Iris pigment epithelial cell (primary cell): ENCODE data around the gene PARVG.
"Not testable (repeated sequence)": the region's sequence is repeated elsewhere in the genome, so short reads cannot be mapped to it uniquely, and the experiment has no call there.

Experiments used
- DNase-seq: peaks from one replicate; pipeline ENCODE4 v3.0.0-alpha.2; 2011; ENCODE audit warnings: low read depth

The PARVG gene

DNA sequence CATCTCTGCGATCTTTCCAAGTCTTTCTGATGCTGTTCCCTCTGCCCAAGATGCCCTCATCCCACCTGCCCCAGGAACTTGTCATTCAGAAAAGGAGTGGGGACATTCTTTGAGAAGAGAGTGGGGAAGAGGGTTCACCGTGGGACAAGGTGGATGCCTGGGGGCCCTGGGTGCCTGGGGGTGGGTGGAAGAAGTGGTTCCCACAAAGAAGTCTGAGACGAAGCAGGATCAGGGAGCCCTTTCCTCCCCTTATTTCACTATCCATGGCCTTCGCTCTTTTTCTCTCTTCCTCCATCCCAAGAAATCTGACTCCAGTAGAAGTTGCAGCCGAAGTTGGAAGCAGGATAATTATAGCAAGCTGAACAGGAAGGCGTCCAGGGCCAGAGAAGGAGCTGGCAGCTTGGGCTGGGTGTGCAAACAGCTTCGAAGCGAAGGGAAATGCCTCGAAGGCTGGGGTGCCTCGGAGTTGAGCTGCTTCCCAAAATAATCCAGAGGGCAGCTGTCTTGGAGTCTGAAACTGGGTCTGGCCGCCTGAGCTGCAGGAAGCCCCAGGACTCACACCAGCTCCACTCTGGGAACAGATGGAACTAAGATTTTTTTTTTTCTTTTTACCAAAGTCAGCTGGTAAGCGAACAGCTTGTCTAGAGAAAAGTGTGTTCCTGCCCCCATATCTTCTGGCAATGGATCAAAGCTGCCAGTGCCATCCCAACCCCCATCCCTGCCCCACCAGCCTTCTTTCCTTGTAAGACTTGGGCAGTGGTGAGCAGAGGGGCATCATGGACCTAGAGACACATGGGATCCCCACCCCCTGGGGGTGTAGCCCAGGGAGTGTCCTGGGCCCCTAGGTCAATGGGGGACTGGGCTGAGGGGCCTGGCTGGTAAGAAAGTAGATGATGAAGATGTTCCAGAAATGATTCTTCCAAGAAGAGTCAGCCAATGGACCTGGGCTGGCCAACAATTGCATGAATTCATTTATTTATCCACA lies 31.5 kb downstream of the PARVG start:
- DNase-seq, result no peak

DNA sequence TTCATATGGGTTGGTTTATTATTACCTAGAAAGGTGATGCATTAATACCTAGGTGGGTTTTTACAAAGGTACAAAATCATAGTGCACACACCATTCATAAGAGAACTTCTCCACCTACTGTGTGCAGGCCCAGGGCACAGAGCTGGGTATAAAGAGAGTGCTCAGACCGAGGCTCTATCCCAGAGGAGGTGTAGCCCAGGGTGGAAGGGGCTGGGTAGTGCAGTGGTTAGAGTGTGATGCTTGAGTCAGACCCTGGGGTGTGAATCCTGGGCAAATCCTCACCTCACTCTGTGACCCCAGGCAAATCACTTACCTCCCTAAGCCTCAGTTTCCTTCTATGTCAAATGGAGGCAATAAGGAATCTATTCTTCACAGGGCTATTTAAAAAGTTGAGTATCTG lies 32.2 kb downstream of the PARVG start:
- DNase-seq, result no peak

DNA sequence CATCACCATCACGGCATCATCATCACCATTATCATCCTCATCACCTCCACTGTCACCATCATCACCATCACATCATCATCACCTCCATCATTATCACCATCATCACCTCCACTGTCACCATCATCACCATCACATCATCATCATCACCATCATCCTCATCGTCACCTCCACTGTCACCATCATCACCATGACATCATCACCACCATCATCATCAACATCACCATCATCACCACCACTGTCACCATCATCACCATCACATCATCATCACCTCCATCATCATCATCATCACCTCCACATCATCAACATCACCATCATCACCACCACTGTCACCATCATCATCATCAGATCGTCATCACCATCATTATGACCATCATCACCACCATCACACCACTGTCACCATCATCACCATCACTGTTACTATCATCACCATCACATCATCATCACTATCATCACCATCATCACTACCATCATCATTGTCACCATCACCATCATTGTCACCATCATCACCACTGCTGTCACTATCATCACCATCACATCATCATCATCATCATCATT lies 32.8 kb downstream of the PARVG start:
- no peak for DNase-seq

DNA sequence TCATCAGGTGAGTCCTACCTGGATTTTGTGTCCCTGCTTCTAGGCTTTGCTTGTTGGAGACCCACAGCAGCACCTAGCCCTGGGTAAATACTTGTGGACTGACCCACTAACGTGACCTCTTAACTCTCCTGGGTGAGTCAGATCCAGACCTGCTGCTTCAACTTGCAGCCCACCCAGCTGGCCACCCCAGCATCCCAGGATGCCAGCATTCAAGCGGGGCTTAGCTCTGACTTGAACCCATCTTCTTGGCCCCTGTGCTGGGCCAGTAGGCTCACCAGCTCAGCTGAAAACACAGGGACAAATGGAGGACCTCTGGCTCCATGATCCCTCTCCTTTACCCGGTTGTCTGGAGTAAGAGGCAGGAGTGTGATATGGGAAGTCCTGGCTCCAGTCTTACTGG lies 33.5 kb downstream of the PARVG start:
- no peak for DNase-seq

DNA sequence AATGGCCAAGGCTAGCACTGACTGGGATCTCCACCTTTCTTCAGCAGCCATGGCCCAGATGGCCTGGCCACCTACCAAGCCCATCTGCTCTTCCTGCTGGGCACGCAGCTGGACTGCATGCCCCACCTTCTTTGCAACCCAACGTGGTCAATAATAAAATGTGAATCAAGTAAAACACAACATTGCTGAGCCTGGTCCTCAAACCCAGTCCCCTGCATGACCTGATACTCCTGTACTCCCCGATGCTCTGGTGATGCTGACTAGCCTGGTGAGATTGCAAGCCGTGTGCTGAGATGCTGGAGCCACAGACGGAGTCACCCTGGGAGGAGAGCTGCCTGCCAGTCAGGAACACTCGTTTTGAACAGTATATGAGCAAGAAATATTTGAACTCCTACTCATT lies 34.0 kb downstream of the PARVG start:
- DNase-seq, result no peak

DNA sequence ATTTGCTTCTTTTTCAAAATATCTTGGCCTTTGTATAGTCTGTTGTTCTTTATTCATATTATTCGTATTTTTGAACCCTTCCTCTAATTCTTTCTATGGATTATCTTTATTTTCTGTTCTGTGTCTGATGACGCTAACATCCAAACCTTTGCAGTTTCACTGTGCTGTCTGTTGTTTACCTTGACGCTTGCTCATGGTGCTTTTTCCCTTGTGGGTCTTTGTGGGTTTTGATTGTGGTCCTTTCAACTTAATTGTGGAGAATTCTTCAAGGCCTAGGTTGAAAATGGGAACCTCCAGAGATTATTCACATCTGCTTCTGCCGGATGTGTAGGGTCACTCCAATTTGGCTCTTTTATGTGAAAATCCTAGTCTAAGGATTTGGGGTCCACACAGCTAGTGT lies 34.6 kb downstream of the PARVG start:
- no peak for DNase-seq

DNA sequence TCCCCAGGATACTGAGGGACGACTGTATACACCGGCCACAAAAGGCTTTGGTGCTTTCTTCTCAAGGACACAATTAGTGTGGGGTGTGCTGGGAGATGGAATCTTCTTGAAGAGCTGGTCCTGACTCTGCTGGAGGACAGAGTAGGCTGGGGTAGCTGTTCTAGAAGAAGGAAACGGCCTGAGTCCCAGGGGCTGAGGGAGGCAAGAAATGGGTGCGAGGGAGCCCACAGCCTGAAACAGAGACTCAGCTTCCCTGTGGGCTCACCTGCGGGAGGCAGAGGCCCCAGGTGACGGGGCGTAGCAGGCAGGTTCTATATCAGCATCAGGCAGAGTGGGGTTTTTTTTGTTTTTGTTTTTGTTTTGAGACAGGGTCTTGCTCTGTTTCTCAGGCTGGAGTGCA lies 36.6 kb downstream of the PARVG start:
- no peak for DNase-seq

DNA sequence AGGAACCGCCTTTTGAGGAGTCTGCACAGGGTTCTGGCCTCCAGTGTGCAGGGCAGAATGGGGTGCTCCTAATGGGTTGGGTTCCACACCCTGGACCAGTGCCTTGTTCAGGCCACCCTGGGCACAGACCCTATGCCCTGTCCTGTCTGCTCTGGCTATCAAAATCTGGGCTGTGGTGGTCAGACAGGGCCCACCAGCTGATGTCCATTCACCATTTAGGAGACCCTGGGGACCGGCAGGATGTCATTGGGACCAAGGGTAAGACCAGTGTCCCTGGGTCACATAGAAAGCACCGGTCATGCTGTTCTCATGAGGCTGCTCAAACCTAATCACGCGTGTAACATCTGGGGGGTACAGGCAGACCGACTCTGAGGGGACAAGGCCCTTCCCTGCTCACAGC lies 37.3 kb downstream of the PARVG start:
- no peak for DNase-seq

DNA sequence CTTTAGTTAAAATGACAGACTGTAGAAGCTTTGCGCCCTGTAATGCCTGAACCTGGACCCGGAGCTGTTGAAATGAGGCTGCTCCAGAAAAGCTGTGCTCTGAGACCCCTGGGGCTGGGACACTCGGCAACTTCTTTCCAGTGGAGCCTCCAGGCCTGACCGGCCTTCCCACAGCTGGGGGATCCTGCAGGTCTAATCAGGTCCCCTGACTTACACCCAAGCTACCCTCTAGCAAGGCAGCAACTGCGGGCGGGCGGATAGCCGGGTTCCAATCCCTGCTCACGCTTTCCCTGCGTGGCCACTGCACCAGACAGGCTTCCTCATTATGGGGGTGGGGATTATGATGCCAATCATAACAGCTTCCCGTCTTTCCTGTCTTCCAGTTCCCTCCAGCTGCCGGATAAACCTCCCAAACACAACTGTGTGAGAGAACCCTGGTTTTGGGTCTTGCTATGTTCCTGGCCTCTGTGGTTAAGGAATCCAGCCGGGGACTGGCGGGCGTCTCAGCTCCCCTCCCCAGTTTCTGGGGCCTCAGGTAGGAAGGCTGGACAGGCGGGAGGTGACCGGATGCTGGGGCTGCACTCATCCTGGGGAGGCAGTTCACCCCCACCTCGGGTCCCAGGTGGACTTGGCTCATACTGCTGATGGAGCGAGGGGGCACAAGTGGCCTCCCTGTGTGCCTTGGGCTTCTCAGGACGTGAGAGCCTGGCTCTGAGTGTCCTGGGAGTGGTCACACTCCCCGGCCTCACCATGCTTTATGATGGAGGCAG lies 38.6 kb downstream of the PARVG start:
- no peak for DNase-seq

DNA sequence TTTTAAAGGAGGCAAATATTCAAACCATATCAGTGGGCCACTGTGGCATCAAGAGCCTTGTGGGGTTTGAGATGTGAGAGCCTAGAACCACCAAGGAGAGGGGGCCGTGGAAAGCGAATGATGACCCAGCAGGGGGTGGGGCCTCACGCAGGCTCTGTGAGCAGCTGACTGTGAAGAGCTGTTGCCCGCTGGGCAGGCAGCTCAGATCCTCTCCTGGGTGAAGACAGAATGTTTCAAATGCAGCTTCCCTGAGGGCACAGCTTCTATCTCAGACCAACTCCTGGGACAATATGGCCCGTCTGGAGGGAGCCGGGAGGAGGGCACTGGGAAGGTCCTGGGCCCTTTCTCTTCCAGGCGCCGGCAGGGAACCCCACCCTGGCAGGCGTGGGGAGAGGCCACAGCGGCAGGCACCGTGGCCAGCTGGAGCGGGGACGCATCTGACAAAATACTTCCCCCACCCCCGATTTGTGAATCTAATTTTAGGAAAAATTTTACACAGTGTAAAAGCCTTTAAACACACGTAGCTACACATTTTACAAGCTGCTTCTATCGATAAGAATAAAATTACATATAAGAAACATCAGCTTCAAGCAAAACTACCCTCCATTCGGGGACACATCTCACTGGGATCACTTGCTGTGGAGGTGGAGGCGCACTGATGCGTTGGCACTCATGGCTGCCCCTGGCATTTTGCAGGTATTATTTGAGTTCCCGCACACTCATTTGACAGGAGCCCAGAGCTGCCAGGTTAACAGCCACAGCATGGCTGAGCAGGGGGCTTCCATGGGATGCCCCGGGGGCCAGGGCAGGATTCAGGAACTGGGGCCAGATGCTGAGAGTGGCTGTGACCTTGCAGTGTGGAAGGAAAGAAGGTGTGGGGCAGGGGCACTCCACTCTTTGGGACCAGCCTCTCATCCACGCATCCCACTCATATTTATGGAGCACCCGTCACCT lies 40.3 kb downstream of the PARVG start:
- DNase-seq, result no peak

DNA sequence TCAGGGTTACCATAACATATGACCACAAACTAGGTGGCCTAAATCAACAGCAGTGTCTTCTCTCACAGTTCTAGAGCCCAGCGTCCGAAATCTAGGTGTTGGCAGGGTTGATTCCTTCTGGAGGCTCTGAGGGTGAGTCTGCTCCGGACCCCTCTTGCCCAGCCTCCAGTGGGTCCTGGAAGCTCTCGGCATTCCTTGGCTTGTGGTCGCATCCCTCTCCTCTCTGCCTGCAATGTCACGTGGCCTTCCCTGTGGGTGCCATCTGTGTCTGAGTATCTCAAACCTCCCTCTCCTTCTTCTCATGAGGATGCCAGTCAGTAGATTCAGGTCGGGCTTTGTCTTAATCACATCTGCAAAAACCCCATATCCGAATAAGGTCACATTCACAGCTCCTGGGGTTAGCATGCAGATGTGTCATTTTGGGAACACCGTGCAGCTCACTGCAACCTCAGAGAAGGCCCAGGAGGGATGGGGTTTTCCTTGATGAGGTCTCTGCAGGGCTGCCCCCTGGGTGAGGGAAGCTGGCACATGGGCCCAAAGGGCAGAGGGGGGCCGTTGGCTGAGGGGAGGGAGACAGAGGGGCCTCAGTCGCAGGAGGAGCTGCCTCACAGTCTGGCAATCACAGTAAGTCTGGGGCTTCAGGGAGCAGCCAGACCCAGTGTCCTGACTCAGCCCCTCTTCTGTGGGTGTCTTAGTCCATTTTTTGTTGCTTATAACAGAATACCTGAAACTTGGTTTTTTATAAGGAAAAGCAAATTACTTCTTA lies 41.2 kb downstream of the PARVG start:
- DNase-seq, result no peak

DNA sequence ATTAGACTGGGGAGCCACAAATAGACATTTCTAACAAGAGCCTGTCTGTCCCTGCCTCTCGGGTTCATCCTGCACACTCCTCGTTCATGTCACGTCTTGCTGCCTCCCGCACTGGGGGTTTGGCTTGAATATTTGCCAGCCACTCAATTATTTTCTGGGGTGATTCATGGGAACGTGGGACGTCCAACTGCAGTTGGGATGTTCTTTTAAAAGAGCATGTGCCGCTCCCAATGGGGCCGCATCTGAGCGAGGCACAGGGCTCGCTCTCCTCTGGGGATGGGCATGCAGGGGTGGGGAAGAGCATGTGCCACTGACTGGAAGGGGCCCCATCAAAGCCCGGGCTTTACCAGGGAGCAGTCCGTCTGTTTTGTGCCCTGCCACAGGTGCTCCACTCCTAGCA lies 43.4 kb downstream of the PARVG start:
- no peak for DNase-seq

DNA sequence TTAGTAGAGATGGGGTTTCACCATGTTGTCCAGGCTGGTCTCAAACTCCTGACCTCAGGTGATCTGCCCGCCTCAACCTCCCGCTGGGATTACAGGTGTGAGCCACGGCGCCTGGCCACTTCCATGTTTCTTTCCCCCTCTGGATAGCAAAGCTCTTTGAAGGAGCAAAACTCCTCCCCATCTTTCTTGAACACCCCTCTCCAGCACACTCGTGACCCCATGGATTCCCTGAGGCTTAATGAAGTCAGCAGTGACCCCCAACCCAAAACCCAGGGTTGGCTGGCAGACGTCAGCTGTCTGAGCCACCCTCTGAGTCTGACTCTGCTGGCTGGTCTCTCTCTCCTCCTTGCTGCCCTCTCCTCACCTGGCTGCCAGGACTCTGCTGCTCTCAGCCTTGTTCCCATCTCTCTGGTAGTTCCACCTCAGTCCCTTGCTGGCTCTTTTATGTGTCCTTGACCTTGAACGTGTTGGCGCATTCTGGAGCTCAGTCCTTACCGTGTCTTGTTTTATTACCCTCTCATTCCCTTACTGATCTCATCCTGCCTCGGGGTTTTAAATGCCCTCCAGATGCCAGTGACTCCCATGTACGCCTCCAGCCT lies 44.5 kb downstream of the PARVG start:
- DNase-seq, result no peak

DNA sequence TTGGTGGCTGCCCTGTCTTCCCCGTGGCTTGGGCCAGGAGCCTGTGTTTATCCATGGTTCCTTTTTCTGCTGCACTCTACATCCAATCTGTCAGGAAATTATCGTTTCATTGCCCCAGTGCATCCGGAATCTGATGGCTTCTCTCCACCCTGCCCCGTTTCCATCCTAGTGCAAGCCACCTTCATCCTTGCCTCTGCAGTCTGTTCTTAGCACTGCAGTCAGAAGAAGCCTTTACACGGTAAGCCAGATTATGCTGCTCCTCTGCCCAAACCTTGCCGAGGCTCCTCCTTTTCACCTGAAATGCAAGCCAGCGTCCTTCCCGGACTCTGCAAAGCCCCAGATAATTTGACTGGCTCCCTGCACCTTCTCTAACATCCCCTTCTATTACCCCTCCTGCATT lies 45.1 kb downstream of the PARVG start:
- DNase-seq, result no peak

DNA sequence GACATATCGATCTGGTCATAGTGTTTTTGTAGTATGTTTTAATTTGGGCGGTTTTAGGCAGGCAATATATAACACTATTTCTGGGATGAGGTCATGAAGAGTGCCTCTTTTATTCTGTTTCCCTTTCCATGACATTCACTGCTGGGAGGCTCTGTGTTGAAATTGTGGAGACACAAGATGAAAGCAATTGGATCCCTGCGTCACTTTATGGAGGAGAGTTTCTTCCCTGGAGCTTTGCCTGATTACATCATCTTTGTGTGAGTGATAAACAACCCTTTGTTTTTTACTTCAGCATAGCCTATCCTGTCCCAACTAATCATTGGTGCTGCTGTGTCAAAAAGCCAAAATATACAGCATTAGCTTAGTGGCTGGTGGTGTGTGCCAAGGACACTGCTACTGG lies 48.6 kb downstream of the PARVG start:
- no peak for DNase-seq

DNA sequence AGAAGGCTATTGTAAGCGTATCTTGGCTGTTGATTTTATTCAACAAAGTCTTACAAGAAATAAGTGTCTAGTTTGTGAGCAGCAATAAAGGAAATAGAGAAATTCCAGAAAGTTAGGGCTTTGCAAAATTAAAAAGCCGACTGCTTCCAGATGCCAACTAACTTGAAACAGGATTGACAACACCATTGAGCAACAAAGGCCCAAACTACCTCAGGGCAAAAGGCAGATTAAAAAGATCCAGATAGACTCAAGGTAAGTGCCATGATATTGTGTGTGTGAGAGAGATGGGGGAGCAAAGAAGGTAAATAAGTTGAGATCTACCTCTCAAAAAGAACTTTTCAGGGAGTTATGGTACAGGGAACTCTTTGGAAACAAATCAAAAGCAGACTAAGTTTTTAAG lies 49.1 kb downstream of the PARVG start:
- no peak for DNase-seq

DNA sequence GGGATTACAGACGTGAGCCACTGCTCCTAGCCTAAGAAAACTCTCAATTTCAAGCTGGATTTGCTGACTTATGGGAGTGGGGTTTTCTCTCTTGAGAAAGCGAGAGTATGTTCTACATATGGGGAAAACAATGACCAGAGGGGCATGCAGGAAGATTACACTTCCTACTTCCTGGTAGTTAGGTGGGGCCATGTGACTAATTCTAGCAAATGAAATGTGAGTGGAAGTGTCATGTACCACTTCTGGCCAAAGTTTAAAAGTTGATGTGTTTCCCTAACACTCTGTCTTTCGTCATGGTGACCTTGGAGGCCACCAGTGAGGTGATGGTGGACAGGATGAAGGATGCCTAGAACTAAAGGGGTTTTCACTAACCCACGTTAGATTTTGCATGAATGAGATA lies 50.5 kb downstream of the PARVG start:
- DNase-seq, result no peak

DNA sequence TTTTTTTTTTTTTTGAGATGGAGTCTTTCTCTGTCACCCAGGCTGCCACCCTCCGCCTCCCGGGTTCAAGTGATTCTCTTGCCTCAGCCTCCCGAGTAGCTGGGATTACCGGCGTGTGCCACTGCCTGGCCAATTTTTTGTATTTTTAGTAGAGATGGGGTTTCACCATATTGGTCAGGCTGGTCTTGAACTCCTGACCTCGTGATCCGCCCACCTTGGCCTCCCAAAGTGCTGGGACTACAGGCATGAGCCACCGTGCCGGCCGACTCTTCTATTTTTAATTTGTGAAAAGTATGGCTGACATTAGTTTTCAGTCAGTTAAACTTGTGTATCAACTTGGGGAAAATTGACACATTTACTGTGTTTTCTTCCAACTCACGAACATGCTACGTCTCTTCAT lies 53.6 kb downstream of the PARVG start:
- not testable (repeated sequence) for DNase-seq

DNA sequence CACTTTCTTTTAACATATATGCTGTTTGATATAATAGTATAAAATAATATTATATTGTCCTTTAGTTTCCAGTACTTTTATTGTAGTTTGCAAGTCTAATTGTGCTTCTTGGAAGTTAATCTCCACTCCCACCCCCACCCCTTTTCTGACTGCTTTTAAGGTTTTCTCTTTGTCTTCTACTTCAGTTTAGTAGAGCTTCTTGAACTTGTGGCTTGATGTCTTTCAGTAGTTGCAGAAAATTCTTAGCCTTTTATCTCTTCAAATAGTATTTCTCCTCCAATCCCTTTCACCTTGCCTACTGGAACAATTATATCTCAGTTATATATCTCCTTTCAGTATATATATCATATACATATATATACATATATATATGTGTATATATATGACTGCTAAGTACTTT lies 56.6 kb downstream of the PARVG start:
- no peak for DNase-seq

DNA sequence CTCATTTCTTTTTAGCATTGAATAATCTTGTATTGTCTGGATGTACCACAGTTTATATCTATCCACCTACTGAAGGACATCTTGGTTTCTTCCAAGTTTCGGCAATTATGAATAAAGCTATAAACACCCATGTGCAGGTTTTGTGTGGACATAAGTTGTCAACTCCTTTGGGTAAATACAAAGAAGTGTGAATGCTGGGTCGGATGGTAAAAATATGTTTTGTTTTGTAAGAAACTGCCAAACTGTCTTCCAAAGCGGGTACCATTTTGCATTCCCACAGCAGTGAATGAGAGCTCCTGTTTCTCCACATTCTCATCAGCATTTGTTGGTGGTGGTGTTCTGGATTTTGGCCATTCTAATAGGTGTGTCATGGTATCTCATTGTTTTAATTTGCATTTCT lies 60.4 kb downstream of the PARVG start:
- DNase-seq, result not testable (repeated sequence)
